ENCODE results near the gene OLIG2.

The OLIG2 gene

DNA sequence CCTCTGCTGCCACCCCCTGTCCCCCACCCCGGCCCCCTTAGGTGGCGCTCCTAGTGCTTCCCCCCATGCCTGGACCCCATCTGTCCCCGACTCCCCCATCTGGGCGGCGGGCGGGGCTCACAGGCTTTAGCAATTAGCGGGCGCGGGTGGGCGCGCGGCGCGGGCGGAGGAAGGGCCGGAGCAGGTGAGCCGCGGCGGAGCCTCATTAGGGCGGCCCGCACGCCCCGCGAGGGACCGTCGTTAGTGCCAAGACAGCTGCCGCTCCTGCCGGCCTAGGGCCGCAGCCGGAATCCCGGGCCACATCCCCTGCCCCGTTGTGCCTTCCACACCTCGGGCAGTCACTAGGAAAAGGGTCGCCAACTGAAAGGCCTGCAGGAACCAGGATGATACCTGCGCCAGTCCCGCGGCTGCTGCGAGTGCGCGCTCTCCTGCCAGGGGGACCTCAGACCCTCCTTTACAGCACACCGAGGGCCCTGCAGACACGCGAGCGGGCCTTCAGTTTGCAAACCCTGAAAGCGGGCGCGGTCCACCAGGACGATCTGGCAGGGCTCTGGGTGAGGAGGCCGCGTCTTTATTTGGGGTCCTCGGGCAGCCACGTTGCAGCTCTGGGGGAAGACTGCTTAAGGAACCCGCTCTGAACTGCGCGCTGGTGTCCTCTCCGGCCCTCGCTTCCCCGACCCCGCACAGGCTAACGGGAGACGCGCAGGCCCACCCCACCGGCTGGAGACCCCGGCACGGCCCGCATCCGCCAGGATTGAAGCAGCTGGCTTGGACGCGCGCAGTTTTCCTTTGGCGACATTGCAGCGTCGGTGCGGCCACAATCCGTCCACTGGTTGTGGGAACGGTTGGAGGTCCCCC, 7.6 kb downstream of the OLIG2 start:
- no peak for DNase-seq (ENCODE audit: low spot score)

DNA sequence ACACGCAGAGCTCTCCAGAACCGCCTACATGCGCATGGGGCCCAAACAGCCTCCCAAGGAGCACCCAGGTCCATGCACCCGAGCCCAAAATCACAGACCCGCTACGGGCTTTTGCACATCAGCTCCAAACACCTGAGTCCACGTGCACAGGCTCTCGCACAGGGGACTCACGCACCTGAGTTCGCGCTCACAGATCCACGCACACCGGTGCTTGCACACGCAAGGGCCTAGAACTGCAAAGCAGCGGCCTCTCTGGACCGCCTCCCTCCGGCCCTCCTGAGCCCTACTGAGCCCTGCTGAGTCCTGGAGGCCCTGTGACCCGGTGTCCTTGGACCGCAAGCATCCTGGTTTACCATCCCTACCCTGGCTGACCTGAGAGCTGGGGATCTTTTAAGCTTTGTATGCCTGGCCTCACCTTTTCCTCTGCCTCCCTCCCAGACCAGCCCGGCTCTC, 8.3 kb downstream of the OLIG2 start:
- DNase-seq (ENCODE audit: low spot score) = no peak

DNA sequence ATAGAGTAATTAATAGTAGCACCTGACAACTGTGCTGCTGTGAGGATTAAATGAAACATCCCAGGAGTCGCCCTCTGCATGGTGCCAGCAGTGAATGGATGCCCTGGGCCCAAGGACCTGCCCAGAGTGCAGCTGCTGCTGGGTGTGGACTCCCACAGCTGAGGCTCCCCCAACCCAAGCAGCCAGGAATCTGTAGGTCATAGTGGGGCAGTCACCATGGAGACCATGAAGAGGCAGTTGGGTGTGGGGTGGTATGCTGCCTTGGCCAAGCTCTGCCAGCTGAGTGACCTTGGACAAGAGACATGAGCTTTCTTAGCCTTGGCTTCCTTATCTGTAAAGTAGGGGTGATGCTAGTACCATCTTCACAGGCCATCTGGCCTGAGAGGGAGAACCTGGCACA, 9.4 kb downstream of the OLIG2 start:
- DNase-seq (ENCODE audit: low spot score) = no peak

DNA sequence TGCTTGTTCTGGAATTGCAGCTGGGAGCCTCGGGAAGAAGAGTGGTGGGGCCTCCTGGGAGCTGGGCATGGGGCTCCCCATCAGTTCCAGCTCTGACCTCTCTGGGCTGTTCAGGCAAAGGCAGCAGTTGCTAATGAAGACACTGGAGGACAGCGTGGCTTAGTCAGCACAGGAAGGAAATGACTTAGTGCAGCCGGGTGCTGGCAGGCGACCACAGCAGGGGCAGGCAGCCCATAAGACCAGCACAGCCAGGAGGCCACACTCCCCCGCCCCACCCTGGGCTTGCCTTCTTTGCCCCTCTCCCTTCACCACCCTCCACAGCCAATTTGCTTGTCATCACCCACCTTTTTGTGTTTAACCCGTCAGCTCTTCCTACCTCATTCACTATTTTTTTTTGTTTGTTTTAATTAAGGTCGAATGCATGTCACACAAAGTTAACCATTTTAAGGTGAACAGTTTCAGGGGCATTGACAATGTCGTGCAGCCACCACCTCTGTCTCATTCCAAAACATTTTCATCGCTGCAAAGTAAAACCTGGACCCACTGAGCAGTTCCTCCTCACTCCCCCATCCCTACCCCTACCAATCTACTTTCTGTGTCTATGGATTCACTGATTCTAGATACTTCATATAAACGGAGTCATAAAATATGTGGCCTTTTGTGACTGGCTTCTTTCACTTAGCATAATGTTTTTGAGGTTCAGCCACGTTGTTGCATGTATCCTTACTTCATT, 10.9 kb downstream of the OLIG2 start:
- DNase-seq (ENCODE audit: low spot score) = no peak

DNA sequence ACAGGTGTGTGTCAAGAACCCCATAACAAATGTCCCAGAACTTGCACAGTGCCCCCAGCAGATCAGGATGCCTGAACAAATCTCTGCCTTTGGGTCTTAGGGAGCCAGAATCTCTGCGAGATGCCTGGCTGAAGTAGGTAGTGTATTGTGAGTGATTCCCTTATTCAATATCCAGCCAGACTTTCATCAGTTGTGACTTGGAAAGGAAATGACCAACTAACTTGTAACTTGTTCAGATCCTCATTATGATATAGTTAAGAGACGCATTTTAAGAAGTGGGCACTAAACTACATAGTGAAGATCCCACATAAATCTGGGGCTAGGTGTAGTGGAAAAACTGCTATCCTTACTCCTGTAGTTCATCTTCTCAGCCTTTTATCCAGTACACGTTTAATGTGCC, 11.8 kb downstream of the OLIG2 start:
- no peak for DNase-seq (ENCODE audit: low spot score)

DNA sequence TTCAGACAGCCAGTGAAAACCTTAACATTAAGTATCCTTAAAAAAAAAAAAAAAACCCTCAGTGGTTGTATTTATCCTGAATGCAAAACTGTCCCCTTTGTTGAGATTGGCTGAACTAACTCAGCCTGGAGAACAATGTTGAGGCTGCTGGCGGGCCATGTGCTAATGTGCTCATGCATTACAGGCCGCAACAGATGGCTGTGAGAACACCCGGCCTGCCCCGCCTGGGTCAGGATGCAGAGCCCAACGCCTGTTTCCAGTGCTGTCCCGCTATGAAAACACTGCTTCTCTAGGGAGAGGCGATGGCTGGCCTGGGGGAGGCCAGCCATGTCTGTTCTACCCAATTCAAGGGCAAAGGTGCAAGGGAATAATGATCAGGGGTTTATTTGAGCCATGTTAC, 13.8 kb downstream of the OLIG2 start:
- DNase-seq (ENCODE audit: low spot score) = no peak

DNA sequence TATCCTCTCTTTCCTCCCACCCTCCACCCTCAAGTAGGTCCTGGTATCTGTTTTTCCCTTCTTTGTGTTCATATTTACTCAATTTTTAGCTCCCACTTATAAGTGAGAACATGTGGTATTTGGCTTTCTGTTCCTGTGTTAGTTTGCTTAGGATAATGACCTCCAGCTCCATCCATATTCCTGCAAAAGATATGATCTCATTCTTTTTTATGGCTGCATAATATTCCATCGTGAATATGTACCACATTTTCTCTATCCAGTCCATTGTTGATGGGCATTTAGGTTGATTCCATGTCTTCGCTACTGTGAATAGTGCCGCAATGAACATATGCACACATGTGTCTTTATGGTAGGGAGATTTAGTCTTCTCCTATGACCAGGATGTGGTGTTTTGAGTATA, 14.5 kb downstream of the OLIG2 start:
- no peak for DNase-seq (ENCODE audit: low spot score)

DNA sequence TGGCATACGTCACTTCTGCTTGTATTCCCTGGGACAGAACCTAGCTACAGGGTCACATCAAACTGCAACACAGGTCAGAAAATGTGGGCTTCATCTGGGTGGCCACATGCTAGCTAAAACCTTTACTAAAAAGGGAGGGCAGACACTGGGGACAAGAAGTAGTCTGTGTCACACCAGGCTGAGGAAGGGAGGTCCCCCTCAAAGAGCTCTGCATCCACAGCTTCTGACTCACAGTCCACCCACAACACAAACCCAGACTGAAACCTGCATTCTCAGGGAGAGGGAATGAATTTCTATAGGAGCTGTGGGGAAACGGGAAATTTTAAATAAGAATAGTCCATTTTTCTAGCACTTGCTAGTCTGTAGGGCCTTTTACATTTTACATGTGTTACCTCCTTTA, 16.2 kb downstream of the OLIG2 start:
- no peak for DNase-seq (ENCODE audit: low spot score)

DNA sequence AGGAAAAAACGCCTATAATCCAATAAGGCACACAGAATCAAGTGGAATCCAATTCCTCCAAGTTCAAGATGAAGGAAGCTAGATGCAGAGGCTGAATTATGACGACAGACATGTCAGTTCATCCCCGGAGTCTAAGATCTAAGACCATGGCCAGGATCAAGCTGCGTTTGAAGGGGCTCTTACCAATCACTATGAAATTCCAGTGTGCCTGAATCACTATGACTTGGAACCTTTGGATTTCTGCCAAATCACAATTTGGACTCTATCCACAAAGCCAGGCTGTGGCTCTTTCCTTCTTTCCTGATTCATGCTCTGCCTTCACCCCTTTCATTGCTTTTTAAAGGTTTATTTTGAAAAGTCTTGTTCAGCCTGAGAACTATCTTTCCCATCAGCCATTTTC, 17.1 kb downstream of the OLIG2 start:
- no peak for DNase-seq (ENCODE audit: low spot score)

DNA sequence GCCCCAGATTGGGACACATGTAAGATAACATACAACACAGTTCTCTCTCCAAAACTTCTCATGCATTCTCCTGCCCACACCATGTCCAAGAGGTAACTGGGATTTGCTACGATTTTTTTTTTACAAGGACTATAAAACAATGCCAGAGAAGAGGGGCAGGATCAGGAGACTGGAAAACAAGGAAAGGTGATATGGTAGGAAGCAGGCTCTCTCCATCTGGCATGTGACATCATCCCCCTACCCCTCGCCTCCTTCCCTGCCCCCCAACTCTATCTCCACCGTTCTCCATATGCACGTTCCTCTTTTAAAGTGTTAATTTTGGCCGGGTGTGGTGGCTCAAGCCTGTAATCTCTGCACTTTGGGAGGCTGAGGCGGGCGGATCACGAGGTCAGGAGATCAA, 20.7 kb downstream of the OLIG2 start:
- no peak for DNase-seq (ENCODE audit: low spot score)

DNA sequence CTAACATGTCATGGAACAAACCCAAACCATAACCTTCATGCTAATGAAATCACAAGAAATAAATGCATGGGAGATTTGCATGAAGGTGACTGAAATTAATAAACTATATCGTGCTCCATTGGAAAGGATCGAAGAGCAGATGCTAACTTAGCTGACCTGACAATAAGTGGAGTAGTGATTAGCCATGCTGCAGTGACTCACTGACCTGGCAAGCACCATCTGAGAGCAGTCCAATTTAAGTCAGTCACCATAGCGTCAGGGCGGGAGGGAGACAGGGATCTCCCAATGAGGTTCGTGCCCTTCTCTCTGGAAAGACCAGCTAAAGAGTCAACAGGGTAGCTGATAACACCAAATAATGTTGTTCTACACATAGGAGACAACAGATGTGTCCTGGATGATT, 21.5 kb downstream of the OLIG2 start:
- no peak for DNase-seq (ENCODE audit: low spot score)

DNA sequence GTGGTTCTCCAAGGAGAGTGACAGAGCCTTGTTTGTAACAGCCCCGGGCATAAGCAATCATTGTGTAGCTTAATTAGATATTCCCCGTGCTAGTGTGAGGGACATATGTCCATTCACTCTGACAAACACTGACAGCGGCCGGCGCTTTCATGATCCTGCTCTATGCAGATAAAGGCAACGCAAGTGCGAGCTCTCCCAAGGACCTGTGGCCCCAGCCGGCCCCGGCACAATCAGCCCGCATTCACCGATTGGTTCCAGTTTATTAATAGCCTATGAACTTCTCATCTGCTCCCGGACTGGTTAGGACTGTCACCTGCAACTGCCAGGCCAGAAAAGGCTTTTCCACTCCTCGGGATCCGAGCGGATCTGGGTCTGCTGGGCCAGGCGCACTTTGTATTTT, 26.2 kb downstream of the OLIG2 start:
- DNase-seq (ENCODE audit: low spot score) = no peak

DNA sequence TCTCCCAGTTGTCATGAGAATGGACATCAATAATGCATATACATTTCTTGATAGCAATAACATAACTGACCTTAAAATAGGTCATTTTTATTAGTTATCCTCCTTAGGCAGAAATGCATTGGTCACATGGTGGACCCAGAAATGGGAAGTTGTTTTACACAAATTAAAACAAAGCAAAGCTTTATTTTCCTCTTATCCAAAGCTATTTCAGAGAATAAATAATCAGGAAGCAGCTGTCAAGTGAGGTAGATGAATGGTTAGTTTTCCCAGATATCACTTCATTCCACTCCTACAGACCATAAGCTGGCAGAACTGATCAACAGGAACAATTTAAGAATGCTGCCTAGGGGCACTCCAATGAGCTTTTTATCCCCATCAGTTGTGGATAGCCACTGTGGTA, 28.2 kb downstream of the OLIG2 start:
- no peak for DNase-seq (ENCODE audit: low spot score)

DNA sequence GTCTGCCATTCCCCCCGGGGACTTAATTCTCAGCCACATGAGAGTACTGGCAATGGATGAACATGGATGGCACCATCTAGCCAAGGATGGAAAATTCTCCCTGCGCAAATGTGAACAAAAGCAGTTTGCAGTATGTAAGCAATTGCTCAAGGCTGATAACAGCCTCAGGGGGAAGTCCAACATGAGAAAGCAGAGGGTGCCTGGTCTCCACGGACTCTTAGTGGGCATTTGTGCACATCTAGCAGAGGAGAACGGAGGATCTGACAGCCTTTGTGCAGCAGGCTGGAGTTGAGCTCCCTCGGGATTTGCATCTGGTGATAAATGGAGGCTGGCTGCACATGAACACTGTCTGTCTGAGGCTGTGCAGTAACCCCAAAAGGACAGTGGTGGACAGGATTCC, 30.3 kb downstream of the OLIG2 start:
- DNase-seq (ENCODE audit: low spot score) = no peak

DNA sequence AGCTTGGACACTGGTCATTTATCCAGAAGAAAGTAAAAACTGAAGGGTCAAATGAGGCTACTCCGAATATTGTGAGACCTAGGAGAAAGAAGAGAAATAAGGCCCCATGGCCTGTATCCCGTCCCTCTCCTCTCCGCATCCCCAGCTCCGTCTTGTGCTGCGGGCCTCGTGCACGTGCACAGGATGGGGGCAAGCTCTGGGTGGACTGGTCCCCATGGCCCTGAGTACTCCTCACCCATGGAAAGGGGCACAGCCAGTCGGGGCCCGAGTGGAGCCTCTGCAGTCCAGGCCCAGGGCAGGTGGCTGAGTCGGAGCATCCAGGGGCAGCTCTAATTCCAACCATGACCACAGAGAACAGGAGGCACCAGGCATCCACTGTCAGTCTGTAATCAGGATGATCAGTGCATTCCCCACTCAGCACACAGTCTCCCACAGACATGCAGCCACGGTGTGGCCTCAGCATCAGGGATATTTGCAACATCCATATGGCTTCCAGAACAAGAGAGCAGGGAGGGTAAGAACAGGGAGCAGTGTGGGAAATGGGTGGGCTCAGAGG, 31.7 kb downstream of the OLIG2 start:
- DNase-seq (ENCODE audit: low spot score) = no peak

DNA sequence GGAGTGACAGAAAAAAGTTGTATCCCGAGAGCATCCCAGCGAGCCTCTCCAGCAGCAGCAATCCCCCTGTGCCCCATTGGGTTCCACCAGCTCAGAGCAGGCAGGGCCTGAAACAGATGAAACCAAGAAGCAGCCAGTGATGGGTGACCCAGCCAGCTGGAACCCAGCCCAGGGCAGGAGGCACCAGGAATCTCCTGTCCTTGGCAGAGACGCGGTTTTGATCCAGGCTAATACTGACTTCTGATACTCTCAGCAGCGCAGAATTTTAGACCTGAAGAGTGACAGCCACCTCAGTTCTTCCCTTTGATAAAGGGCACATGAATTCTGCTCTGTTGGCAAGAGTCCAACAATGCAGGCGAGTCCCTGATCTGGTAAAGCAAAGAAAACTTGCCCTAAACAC, 32.8 kb downstream of the OLIG2 start:
- no peak for DNase-seq (ENCODE audit: low spot score)

DNA sequence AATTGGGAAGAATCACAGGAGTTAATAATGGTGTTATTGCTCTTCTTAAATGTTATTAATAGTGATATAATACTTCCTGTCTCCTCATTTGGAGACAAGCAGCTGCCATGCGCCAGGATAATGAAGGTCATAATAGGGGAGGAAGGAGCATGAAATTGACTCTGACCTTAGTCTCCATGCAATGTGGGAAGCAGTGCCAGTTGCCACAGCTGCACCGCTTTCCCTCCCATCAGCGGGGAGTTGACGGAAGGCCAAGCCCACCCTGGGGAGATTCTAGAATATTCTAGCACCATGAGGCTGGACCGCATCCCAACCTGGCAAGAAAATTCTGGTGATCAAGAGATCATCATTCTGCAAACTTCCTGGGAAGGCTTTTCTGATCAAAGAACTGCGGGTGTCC, 33.2 kb downstream of the OLIG2 start:
- no peak for DNase-seq (ENCODE audit: low spot score)

DNA sequence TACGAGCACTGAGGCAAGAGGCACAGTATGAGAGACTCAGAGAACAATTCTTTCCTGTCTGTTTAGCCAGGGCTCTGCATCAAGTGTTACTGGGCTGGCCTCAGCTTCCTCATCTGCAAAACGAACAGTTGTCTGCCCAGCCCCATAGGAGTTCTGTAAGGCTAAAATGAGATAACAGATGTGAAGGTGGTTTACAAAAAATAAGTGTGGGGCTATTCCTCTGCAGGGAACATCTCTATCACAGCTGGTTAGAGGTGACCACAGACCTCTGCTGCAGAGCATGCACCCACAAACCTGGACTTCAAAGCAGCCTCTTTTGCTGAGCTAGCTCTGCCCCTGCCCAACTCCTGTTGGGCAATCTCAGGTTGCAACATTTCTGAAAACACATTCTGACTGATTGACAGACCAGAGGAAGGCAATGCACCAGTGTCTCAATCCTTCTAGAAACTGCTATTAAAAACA, 33.7 kb downstream of the OLIG2 start:
- DNase-seq (ENCODE audit: low spot score) = no peak

DNA sequence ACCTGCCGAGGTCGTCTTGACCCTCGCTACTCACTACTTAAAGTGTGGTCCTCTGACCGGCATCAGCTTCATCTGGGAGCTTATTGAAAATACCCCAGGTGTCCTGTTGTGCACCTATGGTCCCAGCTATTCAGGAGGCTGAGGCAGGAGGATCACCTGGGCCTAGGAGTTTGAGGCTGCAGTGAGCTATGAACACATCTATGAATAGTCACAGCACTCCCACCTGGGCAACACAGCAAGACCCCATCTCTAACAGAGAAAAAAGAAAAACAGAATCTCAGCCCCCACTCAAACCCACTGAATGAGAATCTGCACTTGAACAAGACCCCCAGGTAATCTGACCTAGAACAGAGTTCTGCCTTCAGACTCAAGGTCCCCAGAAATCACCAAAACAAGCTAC, 35.5 kb downstream of the OLIG2 start:
- DNase-seq (ENCODE audit: low spot score) = no peak

DNA sequence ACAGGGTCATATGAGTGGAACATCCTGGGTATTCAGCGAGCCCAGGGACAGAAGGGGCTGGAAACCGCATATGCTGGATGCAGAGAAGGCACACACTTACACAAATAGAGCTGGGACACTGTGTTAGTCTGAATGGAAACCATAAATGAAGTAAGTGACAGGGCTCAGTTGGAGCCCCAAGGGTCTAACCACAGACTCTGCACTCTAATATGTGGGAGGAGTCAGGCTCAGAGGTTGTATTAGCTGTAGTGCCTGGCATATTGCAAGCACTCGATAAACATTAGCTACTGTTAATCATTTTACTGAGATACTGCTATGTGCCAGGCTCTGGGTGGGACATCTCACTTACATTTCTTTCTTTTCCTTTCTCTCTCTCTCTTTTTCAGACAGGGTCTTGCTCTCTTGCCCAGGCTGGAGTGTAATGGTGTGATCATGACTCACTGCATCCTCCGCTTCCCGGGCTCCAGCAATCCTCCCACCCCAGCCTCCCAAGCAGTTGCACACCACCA, 37.7 kb downstream of the OLIG2 start:
- no peak for DNase-seq (ENCODE audit: low spot score)

DNA sequence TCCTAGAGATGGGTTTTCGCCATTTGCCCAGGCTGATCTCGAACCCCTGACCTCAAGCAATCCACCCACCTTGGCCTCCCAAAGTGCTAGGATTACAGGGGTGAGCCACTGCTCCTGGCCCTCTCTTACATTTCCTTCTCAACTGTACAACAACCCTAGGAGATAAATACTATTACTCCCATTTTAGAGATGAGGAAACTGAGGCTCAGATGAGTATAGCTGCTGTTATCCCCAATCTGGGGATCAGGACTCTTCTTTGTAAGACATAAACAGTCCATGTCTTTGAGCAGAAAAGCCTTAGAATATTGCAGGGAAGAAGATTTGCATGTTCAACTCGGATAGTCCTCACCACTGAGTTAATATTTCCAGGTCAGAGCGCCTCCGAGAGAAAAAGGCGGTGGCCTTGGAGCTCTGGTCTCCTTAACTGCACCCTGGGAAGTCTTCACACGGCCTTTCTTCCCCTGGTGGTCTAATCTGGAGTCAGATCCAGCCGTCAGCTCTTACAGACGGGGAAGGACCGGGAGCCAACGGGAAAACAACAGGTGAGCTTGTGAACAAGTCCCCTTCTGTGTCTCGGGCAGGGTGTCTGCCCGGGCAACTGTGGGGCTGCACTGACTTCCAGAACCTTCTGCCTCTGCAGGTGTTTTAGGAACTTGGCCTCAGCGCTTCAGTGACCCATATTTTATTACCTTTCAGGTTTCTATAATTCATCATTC, 38.3 kb downstream of the OLIG2 start:
- DNase-seq (ENCODE audit: low spot score) = no peak
